Testis (tissue), 3 donors: ENCODE measurements around the gene ANKRD53. TPM values are rescaled to one million over a fixed set of nuclear protein-coding genes. Genes with fewer than 3 reads are reported as not detected.
A peak's percentile ranks its signal among the peaks of the same experiment; 100 is the strongest.

Experiments used
- DNase-seq: peaks from one replicate; pipeline ENCODE4 v3.0.0-alpha.2; 2019
- H3K27ac ChIP-seq, 2 donors: fragments of 200-600 bp; sonication (generic); one replicate each; pipeline ENCODE4 v1.5.1; 2019
- H3K27me3 ChIP-seq: fragments of 200-600 bp; sonication (generic); one replicate; pipeline ENCODE4 v1.5.1; 2019
- H3K36me3 ChIP-seq: fragments of 200-600 bp; sonication (generic); one replicate; pipeline ENCODE4 v1.5.1; 2017; ENCODE audit warnings: low read depth; ENCODE audit errors: missing control alignments
- H3K4me1 ChIP-seq: fragments of 200-600 bp; sonication (generic); one replicate; pipeline ENCODE4 v1.5.1; 2019
- H3K4me3 ChIP-seq, 2 donors: fragments of 200-600 bp; sonication (generic); one replicate each; pipeline ENCODE4 v1.5.1; 2017 to 2019
- H3K9me3 ChIP-seq: fragments of 200-600 bp; sonication (generic); one replicate; pipeline ENCODE4 v1.5.1; 2017
- CTCF ChIP-seq, 3 experiments: fragments of 450-650 bp in 2 of 3; fragments of 200-600 bp in 1 of 3; sonication (generic) in 1 of 3; IDR thresholded peaks; one replicate each; pipeline ENCODE4 v1.5.1; 2016 to 2019; ENCODE audit warnings: antibody characterized with exemption in 3 of 3, mild to moderate bottlenecking in 2 of 3, moderate library complexity in 1 of 3
- POLR2A ChIP-seq: fragments of 450-650 bp; IDR thresholded peaks from one replicate; pipeline ENCODE4 v1.6.1; 2017; ENCODE audit warnings: antibody characterized with exemption, mild to moderate bottlenecking, moderate library complexity
- WGBS, 2 donors: methylation state at CpG; one replicate each; pipeline ENCODE4 v1.1.5; 2018; 5-methylcytosine and 5-hydroxymethylcytosine counted together
- intact Hi-C: fragments of 100-400 bp; cut with DNase I; formaldehyde crosslinking; loops from one replicate; pipeline ENCODE4 v1.15.1; 2023; ENCODE audit warnings: low total_unique reads
- polyA plus RNA-seq: library from polyadenylated mRNA; stranded (reverse); fragments of 350-450 nt; fragmentation: Illumina TruSeq; extraction: RNeasy Lipid Tissue Mini Kit (QIAGEN cat#74804); gene quantifications from one replicate; pipeline ENCODE4 v1.2.3, GENCODE V29; 2014; ENCODE audit warnings: low read depth, low replicate concordance; ENCODE audit not compliant: insufficient read depth
- total RNA-seq, 2 donors: library from RNA; depleted of rRNA; stranded (reverse); fragments of >200 nt; gene quantifications; one replicate each; pipeline ENCODE4 v1.2.3, GENCODE V29; 2016

Gene ANKRD53
- total and polyA plus RNA-seq, 3 donors from 2014 or later = 10.6 to 52.2 (median 36.3) TPM

DNA sequence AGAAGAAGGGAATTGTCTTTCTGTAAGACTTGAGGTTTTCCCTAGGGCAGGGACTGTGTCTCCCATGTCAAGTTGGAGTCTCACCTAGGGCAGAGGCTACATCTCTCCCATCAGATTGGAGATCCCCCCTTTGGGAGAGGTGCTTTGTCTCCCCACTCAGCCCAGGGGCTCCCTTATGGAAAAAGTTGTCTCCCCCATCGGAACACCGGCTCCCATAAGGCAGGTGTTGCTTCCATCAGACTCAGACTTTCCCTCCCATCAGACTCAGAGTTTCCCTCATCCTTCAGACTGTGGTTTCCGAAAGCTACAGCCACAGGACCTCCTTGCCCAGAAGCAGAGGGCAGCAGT is 5.8 kb downstream of the ANKRD53 start:
- no peaks in the 10 kb centered on the region for H3K9me3 ChIP-seq
- TF ChIP-seq POLR2A (no peak), CTCF (IDR thresholded peaks at IDR 0.05) (no peak)
- no peak for DNase-seq
- H3K27ac ChIP-seq = no peak overlapping the region
- no peaks in the 10 kb centered on the region for H3K27me3 ChIP-seq
- intact Hi-C loops = no loop called here
- no peak overlapping the region for H3K4me3 ChIP-seq
- H3K4me1 ChIP-seq = no peaks in the 10 kb centered on the region
- WGBS, 2 donors = 97 to 100% methylated on average over 3 of the region's 3 CpGs
- H3K36me3 ChIP-seq = peaks cover 4% of the 10 kb centered on the region

GRCh38 chr2:70984576-70985282 is 6.3 kb downstream of the ANKRD53 start:
- Histone ChIP-seq H3K27me3 (no peaks in the 10 kb centered on the region), H3K4me3 (no peak overlapping the region), H3K36me3 (peaks cover 4% of the 10 kb centered on the region), H3K4me1 (no peaks in the 10 kb centered on the region), H3K27ac (no peak overlapping the region), H3K9me3 (no peaks in the 10 kb centered on the region)
- intact Hi-C loops = no loop called here
- TF ChIP-seq POLR2A (no peak), CTCF (IDR thresholded peaks at IDR 0.05) (peak; percentile 22 to 71 (median 32))
- WGBS, 2 donors = 42 to 66% methylated on average over 12 to 32 of the region's 32 CpGs
- peak; percentile 42 for DNase-seq

GRCh38 chr2:70985283-70985688 is 6.9 kb downstream of the ANKRD53 start:
- Histone ChIP-seq H3K27me3 (no peaks in the 10 kb centered on the region), H3K4me3 (no peak overlapping the region), H3K27ac (no peak overlapping the region), H3K36me3 (peaks cover 4% of the 10 kb centered on the region), H3K9me3 (no peaks in the 10 kb centered on the region), H3K4me1 (no peaks in the 10 kb centered on the region)
- 84 to 88% methylated on average over 5 of the region's 5 CpGs for WGBS, 2 donors
- intact Hi-C loops = no loop called here
- peak; percentile 9 for DNase-seq
- TF ChIP-seq CTCF (IDR thresholded peaks at IDR 0.05) (no peak), POLR2A (no peak)

GRCh38 chr2:70985956-70986355 is 7.5 kb downstream of the ANKRD53 start:
- Histone ChIP-seq H3K36me3 (peaks cover 4% of the 10 kb centered on the region), H3K4me3 (no peak overlapping the region), H3K27ac (no peak overlapping the region), H3K9me3 (no peaks in the 10 kb centered on the region), H3K27me3 (no peaks in the 10 kb centered on the region), H3K4me1 (no peaks in the 10 kb centered on the region)
- no peak for TF ChIP-seq POLR2A
- no peak for TF ChIP-seq CTCF (IDR thresholded peaks at IDR 0.05)
- intact Hi-C loops = no loop called here
- WGBS, 2 donors = 80 to 91% methylated on average over 1 of the region's 1 CpG
- peak; percentile 8 for DNase-seq
